HG03045 (cell line): ENCODE measurements around the gene AHSG.

Source experiments
- ATAC-seq: cut with Tn5 transposase; IDR thresholded peaks from one replicate; pipeline ENCODE4 v1.9.1; 2021; ENCODE audit warnings: mild to moderate bottlenecking, moderate library complexity; ENCODE audit not compliant: unreplicated experiment

Gene AHSG

DNA sequence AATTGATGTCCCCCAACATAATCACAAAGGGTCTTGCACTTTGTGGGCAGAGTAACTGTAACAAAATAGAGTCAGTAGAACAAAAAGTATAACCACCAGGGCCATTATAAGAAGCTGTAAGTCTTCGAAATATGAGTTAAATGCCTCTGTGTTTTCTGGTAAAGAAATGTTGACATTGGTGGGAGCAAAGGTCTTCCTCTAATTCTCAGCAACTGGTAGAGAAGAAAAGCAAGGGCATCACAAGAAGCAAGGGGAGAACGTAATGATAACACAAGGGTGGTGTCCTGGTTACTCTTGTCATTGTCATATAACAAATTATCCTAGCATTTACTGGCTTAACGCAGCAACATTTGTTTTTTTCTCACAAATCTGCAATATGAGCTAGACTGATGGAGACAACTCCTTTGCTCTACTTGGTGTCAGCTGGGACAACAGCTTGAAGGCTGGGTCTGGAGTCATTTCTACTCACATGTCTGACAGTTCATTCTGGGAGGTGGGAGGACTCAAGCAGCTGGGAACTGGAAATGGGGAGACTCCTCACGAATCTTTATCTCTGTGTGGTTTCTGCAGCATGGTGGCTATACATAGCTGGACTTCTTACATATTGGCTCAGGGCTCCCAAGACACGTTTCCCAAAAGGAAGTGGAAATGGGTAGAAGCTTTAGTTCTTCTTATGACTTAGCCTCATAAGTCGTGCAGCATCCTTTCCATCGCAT, 22.1 kb upstream of the AHSG start:
- no peak for ATAC-seq

DNA sequence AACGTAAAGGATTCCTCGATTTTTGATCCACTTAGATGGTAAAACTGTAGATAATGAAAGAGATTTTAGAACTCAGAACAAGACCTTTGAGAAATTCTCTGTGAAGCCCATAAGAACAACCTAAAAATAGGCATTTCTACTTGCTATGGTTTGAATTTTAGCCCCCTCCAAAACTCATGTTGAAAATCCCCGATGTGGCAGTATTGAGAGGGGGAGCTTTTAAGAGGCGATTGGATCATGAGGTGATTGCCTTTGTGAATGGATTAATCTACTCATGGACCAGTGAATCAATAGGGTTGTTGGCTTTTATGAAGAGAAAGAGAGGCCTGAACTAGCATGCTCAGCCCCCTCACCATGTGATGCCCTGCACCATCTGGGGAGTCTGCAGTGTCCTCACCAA, 20.2 kb upstream of the AHSG start:
- no peak for ATAC-seq

DNA sequence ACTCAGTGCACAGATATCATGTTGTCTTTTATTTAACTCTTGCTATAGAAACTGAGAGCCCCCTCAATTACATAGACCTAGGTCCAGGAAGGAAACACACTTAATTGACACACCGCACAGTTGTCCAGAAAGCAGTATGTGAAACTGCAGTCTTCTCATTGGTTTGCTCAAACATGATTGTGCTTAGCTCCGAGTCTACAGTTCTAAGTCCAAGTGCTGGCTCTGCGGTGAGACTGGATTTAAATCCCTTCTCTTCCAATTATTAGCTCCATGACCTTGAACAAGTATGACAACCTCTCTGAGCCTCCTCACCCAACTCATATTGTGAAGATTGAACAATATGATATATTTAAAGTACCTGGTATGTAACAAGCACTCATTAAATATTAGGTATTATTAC, 19.0 kb upstream of the AHSG start:
- ATAC-seq, result no peak

DNA sequence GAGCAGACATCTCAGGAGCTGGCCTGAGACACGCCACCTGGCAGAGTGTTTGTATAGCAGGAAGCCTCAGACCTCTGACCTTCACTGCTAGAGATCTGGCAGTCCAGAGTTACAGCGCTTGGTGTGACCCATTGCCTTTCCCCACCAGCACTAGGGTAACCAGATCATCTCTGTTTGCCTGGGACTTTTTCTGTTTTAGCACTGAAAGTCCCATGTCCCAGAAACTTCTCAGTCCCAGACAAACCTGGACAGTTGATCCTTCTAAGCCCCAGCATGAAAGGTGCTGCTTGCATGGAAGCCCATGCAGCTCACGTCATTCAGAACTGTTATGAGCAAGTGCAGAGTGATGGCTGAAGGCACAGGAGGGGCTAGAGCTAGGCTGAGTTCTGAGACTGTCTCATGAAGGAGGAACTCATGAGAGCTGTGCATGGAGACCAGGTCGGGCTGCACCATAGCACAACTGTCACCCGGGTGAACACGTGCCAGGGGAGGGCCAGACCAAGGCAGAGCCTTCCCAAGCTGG, 18.2 kb upstream of the AHSG start:
- no peak for ATAC-seq

DNA sequence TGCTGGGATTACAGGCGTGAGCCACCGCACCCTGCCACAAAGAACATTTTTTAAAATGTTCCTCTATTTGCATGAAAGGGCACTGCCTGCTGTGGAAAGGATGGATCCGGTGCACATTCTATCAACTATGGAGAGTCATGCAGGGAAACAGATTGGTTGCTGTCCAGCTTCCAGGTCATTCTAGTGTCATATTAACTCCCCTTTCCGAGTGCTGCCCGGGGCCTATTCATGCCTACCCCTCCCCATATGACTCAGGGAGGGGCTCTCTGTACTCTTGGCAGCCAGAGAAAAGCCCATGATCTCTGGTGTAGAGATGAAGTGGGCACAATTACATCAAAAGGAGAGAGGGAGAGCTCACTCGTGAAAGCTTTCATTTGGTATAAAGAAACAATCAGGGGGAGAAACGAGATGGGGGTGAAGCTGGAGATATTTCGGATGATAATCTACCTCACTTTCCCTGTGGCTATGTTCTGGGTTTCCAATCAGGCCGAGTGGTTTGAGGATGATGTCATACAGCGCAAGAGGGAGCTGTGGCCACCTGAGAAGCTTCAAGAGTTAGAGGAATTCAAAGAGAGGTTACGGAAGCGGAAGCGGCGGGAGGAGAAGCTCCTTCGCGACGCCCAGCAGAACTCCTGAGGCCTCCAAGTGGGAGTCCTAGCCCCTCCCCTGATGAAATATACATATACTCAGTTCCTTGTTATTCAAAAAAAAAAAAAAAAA, 16.1 kb upstream of the AHSG start:
- no peak for ATAC-seq

DNA sequence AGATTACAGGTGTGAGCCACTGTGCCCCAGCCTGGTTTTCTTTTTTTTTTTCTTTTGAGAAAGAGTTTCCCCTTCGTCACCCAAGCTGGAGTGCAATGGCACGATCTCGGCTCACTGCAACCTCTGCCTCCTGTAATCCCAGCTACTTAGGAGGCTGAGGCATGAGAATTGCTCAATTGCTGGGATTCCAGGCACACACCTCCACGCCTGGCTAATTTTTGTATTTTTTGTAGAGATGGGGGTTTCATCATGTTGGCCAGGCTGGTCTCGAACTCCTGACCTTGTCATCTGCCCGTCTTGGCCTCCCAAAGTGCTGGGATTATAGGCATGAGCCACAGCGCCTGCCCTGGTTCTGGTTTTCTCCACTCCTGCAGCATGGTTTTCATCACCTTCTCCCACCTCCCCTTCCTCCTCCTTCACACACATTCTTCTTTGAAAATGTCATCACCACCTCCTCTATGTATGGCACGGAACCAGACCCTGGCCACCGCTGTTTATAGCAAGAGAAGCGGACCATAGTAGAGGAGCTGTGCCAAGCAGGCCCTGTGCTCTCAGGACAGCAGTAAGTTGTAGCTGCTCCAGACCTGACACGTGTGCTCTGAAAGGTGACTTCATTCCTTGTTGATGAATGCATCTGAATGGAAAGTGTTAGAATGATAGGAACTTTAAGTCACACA, 14.6 kb upstream of the AHSG start:
- ATAC-seq, result no peak

DNA sequence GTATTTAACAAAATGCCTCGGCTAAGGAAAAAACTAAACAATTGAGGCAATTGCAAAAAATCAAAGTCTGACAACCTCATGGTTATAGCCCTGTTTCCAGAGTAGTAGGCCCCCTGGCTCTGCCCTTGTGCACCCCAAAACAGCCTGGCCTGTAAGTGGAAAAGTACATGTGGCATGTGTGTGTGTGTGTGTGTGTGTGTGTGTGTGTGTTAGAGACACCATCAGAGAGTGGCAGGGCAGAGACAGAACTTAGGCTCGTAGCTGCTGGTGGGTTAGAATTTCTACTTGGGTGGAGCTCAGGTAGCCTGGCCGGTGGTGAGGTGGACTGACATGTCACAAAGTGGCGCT, 14.1 kb upstream of the AHSG start:
- no peak for ATAC-seq

DNA sequence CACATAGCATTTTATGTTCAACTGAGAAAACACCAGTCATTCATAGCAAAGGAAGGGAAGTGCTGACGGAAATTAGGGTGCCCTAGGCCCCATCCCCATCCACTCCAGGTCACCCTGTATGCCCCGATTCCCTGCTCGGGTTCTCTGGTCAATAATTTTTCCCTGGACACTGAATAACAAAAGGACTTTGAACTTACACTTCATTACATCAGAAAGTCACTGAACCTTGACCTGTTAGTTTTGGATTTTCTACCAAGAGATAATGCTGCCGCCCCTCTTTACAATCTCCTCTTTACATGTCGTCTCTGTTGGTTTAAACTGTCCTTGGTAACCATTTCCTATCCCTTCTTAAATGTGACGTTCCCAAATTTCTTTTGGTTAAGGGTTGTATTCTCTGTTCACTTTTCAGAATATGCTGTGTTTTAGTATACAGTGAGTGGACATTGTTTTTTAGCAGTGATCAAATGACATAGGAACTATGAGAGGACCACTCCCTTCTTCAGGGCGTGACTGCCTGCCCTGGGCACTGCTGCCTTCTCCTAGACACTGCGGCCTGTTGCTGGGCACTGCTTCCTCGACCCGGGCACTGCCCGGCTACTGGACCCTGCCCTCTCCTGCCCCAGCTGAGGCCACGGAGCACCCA, 13.6 kb upstream of the AHSG start:
- no peak for ATAC-seq

DNA sequence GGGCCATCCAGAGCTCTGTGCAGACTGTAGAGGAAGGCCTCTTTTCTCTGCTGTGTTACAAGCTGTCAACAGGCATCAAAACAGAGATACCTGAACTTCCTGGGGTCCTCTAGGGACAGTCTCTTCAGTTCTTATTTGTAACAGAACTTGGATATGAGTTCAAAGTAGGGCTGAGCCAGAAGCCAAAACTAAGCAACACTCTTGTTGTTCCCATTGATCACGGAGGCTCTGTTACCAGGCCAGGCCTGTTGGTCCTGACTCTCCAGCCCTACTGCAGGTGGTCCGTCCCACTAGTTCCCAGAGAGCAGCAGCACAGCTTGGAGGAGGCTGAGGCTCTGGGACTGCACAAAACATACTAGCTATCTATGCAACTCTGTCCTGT, 13.1 kb upstream of the AHSG start:
- no peak for ATAC-seq

DNA sequence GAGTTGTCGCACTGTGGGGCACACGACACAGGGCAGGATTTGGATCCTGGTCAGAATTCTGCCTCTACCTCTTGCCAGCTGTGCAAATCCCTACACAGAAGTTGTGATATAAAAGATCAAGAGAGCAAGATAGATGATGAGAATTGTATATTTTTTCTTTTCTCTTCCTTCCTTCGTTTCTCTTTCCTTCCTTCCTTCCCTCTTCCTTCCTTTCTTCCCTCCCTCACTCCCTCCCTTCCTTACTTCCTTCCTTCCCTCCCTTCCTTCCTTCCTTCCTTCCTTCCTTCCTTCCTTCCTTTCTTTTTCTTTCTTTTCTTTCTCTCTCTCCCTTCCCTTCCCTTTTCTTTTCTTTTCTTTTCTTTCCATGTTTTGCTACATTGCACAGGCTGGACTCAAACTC, 12.0 kb upstream of the AHSG start:
- ATAC-seq, result no peak

DNA sequence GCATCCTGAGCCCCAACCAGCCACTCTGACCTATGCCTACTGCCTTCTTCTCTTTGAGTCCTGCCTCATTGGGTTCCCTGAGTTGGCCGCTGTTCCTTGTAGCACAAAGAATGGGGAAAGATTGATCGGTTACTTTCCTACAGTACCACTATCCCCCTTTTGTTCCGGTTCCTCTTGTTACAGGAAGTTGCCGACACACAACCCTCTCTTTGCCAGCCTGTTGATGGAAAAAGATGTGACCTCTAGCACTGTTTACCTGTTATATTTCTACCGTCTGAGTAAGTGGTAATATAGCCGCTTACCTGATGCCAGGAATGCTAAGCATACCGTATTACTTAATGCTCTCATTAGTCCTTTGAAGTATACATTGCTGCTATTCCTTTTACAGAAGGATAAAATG, 9.7 kb upstream of the AHSG start:
- no peak for ATAC-seq

- ATAC-seq, result no peak
Measured at GRCh38 chr3:186605078-186605477, 7.8 kb upstream of the AHSG start.

DNA sequence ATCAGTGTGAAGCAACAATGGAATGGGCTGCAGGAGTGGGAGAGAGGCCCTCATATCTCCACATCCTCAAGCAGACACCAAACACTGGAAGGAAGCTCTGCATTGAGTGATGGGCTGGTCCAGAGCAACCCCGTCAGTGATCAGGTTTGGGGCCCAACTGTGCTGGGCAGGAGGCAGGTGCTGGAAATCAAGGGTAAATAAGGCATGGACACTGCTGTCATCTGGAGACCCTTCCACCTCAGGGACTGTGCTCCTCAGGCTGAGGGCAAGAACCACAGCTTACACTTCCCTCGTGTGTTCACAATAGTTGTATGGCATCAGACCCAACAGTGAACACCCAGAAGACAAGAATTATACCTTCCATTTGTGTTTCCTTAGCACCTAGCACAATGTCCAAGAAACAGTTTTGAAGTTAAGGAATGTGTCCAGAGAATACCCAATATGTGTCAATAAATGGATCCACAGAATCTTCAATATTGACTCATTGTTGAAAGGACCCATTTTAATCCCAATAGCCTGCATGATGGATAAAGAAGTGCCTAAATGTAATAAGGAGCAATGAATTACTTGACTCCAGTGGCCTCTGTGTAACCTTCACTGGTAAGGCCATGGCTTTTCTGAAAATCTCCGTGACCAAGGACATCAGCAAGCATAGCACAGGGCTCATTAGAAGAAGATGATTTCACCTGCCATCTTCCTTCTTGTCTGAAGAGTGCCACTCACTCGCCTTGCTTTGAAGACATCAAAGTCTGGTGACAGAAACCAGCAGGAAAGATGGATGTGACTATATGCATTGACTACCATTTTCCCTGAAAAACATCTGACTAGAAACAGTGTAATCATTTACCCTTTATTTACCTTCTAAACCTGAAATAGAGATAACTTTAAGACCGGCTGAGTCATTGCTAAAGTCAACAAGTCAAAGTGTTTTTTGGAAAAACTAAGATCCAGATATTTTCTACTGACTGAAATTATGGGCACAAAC, 7.0 kb upstream of the AHSG start:
- no peak for ATAC-seq

DNA sequence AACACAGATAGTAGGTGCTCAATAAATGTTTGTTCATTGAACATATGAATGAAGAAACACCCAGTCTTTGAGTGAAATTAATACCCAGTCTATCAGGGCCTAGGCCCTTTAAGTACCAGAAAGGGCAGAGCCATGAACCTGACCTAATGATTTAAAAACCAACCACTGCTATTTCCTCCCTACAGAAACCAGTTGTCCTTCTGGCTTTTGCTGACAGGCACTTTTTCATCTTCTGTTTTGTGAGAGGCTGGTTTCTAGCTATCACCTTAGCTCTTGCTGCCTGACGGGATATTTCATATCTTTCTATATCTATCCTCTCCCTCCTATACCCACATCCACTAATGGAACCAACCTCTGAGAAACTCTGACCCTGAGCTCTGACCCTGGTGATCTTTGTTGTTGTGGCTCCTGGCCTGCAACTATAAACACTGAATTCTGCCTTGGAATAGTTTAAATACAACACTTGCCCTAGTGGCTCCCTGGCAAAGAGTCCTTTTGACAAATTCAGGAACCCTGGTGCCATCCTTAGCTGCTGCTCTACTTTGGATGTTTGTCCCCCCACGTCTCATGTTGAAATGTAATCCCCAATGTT, 4.1 kb upstream of the AHSG start:
- ATAC-seq, result no peak

DNA sequence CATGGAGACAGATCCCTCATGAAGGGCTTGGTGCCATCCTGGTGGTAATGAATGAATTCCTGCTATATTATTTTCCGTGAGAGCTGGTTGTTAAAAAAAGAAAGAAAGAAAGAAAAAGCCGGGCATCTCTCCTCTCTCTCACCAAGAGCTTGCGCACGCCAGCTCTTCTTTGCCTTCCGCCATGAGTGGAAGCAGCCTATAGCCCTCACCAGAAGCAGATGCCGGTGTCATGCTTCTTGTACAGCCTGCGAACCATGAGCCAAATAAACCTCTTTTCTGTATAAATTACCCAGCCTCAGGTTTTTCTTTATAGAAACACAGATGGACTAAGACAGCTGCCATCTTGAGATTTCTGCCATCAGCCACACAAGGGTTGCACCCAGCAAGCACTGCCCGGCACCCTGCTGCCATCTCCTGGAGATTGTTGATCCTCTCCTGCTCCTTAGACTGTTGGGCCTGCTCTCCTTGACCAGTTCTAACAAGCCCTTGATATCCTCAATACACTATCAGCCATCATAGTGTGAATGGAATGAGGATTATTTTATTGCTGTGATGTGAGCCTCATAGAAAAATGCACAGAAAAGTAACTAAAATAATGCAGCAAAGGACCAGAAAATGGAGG, 3.5 kb upstream of the AHSG start:
- no peak for ATAC-seq

DNA sequence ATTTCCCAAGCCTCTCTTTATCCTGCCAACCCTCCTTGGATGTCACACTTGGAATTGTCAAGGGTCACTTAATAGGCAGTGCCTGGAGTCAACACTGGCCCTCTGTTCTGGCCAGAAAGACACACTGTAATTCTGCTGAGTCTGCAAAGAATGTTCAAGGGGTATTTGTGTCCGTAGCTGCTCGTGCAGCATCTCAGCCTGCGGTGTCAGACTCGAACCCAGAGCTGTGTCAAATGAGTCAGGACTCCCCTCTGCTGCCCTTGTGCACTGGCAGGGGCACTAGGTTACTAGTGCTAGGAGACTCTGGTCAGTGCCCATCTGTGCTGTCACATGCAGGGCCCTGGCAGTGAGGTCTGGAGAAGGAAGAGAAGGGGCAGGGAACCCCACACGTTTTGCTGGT, 795 bp upstream of the AHSG start:
- no peak for ATAC-seq

DNA sequence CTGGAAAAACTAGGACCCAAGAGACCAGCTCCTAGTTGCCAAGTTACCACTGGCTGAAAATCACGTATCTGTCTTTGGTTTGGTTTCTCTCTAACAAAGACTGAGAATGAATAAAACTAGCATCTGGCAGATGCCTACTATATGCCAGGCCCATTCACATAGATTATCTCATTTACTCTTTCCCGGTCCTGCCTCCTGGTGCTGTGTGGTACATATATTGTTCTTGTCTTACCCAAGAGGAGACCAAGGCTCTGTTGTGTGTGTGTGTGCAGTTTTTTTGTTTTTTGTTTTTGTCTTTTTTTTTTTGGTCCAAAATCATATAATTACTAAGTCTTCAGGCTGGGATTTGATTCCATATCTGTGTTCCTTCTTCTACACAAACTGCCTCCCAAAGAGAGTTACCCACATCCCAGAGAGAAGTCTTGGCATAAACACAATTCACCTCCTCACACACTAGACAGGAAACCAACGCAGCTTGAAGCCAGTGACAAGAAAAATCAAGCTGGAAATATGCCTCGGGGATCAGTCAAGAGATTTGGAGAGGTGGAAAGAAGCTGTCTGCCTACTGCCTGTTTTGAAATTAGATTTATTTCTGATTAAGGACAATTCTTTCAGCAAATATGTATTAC, 891 bp downstream of the AHSG start:
- ATAC-seq, result no peak

GRCh38 chr3:186614266-186614596, 1.4 kb downstream of the AHSG start:
- ATAC-seq, result no peak
